DMS53 (cell line): ENCODE data around the gene PLEKHH3.
"Not testable (repeated sequence)": the region's sequence is repeated elsewhere in the genome, so short reads cannot be mapped to it uniquely, and the experiment has no call there.

Source experiments
- DNase-seq: peaks from one replicate; lab custom pipeline; 2025; lab: John Stamatoyannopoulos, UW

The PLEKHH3 gene

GRCh38 chr17:42629411-42630009, 47.3 kb downstream of the PLEKHH3 start:
- no peak for DNase-seq

- DNase-seq: peak; percentile 31
These were observed 49.6 kb downstream of the PLEKHH3 start for GRCh38 chr17:42627032-42627764.

GRCh38 chr17:42623732-42624596, 52.8 kb downstream of the PLEKHH3 start:
- peak; percentile 93 for DNase-seq

- DNase-seq: no peak
These were observed 53.5 kb downstream of the PLEKHH3 start for GRCh38 chr17:42623271-42623670.

GRCh38 chr17:42621987-42622386, 54.8 kb downstream of the PLEKHH3 start:
- not testable (repeated sequence) for DNase-seq

- peak; percentile 85 for DNase-seq
These were observed 58.2 kb downstream of the PLEKHH3 start for GRCh38 chr17:42618442-42619150.

- DNase-seq: peak; percentile 40
These were observed 58.8 kb downstream of the PLEKHH3 start for GRCh38 chr17:42617956-42618431.
